K562 treated with DMSO at 1 percent for 24 hours (cell line): Measurements from ENCODE around the gene KAT6B. TPM values are rescaled to one million over a fixed set of nuclear protein-coding genes. Genes with fewer than 3 reads are reported as not detected.

Source experiments
- total RNA-seq: library from RNA; unstranded; fragments of 300-600 nt; gene quantifications from 2 replicates; pipeline ENCODE4 v1.2.3, GENCODE V29; 2022; ENCODE audit warnings: low read depth; ENCODE audit not compliant: insufficient read depth

Gene KAT6B
- total RNA-seq = 3.9 and 4.1 TPM in 2 replicates

GRCh38 chr10:74826142-74827044 lies at the start of gene KAT6B:
Gene KAT6B (plus strand): TSS chr10:74826600. CDS start chr10:74842858, 16,258 bp downstream.

